NCI-H510A (cell line): ENCODE measurements around the gene PITX2.

Experiments used
- DNase-seq: peaks from one replicate; lab custom pipeline; 2025; lab: John Stamatoyannopoulos, UW

Gene PITX2

DNA sequence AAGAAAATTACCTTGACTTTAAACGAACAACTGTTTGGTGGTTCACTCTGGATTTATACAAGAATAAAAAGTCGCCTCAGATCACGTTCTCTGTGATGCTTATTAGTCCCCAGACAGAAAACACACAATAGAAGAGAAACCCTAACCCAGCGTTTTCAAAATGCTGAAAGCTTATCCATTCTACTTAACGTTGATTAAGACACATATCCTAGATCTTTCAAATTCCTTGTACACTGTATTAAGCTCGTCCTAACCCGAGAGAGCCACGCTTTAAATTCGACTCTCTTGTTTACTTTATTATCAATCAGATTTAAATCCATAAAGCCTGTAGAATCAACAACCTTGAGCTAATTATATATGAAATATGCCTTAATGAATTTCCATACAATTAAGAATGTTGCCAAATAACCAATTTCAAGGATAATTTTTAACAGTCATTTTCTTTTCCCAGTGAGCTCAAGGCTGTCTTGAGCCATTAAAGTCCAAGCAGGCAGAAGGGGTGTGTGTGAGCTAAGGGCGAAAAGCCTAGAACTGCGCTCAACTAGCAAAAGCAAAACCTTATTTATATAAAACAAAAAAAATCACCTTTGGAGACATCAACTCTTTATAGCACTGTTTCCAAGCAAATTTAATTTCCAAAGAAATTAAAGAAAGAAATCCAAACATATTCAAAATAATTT, 981 bp upstream of the PITX2 start:
- DNase-seq = no peak

DNA sequence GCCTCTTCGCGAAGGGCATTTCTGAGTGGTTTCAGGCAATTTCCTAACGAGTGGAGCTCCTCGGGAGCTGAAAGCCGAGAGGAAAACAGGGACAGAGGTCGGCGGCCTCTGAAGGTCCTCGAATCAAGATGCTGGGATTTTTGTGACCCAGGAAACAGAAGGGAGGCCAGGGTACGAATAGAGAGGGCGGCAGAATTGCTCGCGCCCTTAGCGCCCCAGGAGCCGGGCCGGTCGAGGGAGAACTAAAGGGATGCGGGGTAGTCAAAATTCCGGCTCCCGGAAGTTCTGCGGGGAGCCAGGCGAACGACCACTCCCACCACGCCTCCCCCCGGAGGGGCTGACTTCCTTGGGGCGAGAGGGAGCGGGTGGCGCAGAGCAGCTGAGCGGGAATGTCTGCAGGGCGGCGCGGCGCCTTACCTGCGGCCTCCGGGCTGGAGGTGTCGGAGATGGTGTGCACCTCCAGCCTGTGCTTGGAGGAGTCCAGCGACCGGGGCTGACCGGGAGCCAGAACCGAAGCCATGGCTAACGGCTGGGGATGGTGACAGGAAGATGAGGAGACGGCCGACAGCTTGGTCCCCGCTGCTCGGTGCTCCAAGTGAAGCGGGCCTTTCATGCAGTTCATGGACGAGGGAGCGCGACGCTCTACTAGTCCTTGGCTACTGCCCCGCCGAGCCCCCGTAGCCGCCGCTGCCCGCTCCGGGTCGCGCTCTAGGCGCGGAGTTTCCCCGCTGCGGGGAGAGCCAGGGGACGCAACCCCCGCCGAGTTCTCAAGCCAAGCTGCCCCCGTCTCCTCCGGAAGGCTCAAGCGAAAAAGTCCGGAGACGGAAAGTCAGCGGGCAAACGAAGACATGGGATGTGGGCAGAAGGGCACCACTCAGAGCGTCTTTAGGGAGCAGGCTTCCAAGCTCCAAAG, 782 bp downstream of the PITX2 start:
- DNase-seq = no peak

DNA sequence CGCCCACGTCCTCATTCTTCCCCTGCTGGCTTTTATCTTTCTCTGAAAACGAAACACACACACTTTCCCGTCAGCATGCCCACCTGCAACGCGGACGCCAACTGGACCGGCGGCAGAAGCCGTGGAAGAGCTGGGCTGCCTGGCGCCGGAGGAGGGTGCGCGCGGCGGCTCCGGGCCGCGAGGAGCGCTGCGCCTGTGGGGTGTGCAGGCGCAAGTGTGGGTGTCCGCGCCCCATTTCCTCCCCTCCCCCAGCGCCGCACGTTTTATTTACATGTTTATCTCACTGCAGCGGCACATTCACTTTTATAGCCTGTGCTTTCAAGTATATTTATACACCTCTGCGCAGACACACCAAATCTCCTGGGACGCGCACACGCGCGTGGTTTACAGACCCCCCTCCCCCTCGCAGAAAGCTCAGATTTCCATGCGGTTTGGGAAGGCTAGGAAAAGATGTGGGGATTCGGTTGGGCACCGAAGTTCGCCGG, 1.5 kb downstream of the PITX2 start:
- no peak for DNase-seq

DNA sequence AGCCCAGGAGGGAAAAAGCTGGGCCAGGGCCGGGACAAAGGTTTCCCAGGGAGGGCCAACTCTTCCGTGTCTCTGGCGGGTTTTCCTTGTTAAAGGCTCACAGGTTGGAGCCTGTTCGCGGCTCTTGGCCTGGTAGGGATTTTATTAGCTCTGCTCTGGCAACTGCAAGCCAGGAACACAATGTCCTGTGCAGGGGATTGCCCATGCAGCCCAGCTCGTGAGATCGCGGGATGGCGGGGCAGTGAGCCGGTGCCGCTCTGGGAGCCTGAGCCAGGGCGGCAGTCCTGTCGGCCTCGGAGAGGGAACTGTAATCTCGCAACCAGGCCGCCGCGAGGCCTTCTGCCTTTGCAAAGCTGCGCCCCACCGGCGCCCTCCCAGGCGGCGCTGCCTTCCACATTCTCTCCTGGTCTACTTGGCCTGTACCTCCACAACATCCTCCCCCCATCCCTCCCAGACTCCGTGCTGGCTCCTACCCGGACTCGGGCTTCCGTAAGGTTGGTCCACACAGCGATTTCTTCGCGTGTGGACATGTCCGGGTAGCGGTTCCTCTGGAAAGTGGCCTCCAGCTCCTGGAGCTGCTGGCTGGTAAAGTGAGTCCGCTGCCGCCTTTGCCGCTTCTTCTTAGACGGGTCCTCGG, 2.1 kb downstream of the PITX2 start:
- DNase-seq = peak; percentile 62

DNA sequence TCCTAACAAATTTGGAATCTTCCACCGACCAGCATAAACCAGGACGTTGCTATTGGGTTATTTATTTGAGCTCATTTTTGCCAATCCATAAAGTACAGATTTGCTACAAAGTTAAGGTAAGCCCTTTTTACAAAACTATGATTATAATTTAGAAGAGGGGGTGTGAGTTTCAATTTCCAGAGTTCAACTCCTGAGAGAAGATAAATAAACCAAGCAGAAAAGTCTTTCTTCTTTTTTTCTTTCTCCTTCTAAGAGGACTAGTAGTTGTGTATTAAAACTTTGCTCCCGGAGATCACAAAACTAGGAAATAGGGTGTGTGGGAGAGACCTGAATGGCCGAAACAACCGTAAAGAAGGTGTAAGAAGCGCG, 2.6 kb downstream of the PITX2 start:
- DNase-seq = no peak

DNA sequence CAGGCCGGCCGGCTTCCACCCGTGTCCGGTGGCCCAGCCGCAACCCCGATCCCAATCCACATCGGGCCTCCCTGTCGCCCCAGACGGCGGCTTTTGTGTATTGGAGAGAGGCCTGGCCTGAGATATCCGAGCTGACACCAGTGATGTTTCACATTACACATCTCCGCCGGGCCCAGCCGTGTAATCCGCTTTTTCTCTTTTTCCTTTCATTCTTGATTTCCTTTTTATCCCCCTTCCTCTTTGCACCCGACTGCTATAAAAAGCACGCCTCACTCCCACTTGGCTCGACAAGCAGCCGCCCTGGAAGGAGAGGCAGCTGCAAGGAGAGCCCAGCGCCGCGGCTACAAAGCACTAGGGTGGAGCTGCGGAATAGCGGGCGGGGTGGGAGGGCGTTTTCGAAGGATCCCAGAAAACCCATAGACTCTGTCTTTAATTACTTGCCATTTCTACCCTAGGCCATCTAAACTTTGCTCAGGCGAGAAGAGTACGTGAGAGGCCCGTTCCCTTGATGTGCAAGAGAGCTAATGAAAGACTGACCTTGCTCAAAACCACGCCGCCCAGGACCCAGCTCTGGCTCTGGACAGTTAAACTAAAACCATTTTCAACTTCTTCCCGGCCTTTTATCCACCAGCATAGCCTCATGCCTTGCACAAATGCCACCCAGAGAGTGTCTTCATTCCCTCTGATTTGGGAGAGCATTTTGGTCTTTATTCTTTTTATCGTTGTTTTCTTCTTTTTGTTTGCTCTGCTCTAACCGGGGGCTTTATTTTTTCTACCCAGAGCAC, 3.2 kb downstream of the PITX2 start:
- no peak for DNase-seq

- DNase-seq = no peak
These were observed 4.1 kb downstream of the PITX2 start for GRCh38 chr4:110618581-110619462.

- peak; percentile 12 for DNase-seq
These were observed 5.0 kb downstream of the PITX2 start for GRCh38 chr4:110617646-110618580.

- no peak for DNase-seq
These were observed 5.7 kb downstream of the PITX2 start for GRCh38 chr4:110617075-110617640.

DNA sequence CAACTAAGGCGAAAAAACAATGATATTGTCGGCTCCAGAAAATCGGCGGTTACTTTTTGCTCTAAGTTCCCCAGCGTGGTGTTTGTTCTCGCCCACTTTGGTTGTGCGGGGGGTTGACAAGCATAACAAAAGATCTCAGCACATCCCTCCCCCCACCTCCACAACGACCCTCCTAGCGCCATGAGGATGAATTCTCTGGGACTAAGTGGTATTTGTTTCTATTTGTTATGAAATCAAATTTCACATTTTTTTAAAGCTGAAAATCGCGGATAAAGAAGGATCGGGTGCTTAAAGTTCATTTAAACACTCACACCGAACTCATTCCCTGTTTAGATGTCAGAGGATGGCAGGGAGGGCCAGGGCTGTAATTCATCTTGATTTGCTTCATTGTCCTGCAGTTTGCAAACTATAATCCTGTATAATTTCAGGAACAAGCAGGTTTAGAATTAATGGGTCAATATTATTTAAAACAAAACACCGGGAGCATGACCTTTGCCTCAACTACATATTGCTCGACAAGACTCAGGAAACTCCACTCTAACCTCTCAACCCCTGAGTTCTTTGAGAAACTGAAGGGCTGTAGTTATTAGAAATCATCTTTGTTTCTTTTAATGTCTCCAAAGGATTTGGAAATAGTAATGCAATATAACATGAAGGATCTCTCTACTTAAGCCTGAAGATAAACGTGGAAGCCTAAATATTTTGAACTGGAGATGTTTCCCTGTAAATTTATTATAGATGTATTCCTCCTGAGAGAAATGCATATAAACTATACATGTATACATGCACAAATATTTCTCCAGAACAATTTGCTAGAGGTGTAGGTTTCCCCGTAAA, 6.4 kb downstream of the PITX2 start:
- no peak for DNase-seq

DNA sequence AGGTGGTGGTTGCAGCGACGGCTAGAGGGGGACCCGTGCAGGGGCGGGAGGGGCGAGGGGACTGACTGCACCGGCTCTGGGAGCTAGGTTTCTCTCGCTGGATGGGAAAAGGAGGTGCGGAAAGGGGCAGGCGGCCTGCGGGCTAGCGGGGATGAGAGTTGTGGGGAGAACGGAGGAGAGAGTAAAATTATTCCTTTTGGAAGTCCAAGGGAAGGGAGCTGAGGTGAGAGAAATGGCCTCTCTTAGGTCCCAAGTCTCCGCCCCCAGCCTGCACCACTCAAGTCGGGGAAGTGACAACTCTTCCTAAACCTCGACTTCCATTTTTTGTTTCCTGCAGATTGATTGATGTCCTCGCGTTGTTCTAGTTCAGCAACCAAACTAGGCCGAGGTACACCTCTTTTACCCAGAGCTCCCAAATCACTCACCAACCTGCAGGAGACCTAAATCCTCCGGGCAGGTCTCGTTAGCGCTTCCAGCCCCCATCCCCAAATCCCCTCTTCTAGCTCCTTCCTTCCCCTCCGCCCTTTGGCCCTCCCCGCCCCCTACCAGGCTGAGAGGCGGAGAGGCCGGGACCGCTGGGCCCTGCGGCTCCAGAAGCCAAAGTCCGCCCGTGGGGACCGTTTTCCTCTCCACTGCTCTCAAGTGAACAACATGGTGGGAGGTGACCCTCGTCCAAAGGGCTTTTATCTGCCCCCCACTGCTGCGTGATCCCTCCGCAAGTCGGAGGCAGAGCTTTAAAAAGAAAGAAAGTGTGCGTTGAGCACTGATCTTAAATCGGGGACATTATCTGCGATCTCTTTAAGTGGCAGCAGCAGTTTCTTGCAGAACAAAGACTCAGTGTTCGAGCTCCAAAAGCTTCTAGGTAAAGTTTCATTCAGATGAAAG, 7.3 kb downstream of the PITX2 start:
- DNase-seq = no peak

GRCh38 chr4:110614976-110615352, 7.9 kb downstream of the PITX2 start:
- no peak for DNase-seq

DNA sequence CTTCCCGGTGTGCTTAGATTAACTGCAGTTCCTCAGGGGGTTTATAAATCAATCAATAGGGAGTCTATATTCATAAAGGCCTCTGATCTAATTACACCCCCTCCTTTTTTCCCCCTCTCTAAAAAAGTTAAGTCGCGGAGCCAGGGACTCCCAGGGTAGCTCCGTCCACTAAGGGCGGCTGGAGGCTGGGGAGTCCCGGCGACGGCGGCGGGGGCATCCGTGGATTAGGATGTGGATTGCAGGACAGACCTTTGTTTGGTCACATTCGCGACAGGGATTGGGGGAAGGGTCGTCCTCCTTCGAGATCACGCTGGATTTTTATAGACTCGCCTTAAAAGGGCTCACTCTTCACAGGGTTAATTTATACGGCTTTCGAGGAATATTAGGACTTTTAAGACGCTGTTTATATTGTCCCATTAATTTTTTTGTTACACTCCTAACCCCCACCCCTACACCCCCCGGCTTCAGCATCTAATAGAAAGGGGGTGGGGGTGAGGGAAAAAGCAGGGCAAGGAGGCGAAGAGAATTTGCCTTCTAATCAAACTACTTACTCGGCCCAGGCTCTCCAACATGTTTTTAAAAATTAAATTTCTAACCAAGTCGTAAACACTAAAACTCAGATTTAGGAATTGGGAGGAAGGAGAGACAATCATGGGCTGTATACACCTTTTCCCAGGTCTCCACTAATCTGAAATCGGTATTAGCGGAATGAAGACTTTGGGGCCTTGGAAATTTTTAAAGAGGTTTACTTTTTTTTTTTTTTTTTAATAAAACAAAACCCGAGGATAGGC, 8.5 kb downstream of the PITX2 start:
- DNase-seq = no peak

DNA sequence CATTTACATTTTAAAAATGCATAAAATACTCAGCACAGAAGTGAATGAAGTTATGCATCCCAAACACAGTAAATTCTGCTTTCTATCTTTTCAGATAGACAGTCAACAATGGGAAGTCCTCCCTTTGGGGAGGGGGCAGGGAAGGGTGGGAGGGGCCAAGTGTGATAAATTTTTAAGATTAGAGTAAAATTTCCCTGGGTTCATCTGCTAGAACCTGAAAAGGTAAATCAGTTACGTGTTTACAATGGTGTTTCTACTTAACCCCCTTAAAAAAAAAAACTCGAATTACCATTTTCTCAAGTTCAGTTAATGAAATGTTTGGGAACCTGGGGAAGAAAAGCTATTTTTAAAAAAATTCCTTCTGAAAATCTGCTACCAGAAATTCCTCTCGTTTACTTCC, 9.1 kb downstream of the PITX2 start:
- no peak for DNase-seq

- DNase-seq = no peak
These were observed 10.1 kb downstream of the PITX2 start for GRCh38 chr4:110612631-110613269.

- DNase-seq = no peak
These were observed 10.9 kb downstream of the PITX2 start for GRCh38 chr4:110611968-110612447.
